Ovary (tissue), 9 donors: Measurements from ENCODE around the gene RXFP4. TPM values are rescaled to one million over a fixed set of nuclear protein-coding genes. Genes with fewer than 3 reads are reported as not detected.

Source experiments
- DNase-seq, 5 donors: peaks; one replicate each; pipeline ENCODE4 v3.0.0-alpha.2; 2019 to 2020
- H3K27ac ChIP-seq, 2 donors: fragments of 200-600 bp; one replicate each; pipeline versions ENCODE4 v1.5.1 to v1.8.0; 2019 to 2022
- H3K27me3 ChIP-seq: fragments of 200-600 bp; one replicate; pipeline ENCODE4 v1.8.0; 2022
- H3K36me3 ChIP-seq: fragments of 200-600 bp; sonication (generic); one replicate; pipeline ENCODE4 v1.5.1; 2019
- H3K4me1 ChIP-seq: one replicate; pipeline ENCODE4 v1.8.1; 2013; ENCODE audit warnings: mild to moderate bottlenecking, moderate library complexity; ENCODE audit not compliant: insufficient read depth
- H3K4me3 ChIP-seq: fragments of 200-600 bp; sonication (generic); one replicate; pipeline ENCODE4 v1.5.1; 2017
- H3K9me3 ChIP-seq, 2 donors: fragments of 200-600 bp in 1 of 2; sonication (generic) in 1 of 2; one replicate each; pipeline versions ENCODE4 v1.5.1 to v1.8.1; 2013 to 2019; ENCODE audit warnings: mild to moderate bottlenecking in 1 of 2, moderate library complexity in 1 of 2
- CTCF ChIP-seq, 3 donors: fragments of 450-650 bp in 2 of 3; fragments of 200-600 bp in 1 of 3; IDR thresholded peaks; one replicate each; pipeline versions ENCODE4 v1.5.1 to v1.8.0; 2016 to 2022; ENCODE audit warnings: antibody characterized with exemption in 3 of 3, mild to moderate bottlenecking in 1 of 3
- EP300 ChIP-seq: sonication (generic); formaldehyde crosslinking; IDR thresholded peaks from one replicate; pipeline ENCODE4 v1.6.1; 2017; ENCODE audit warnings: antibody characterized with exemption
- POLR2A ChIP-seq: fragments of 450-650 bp; IDR thresholded peaks from one replicate; pipeline ENCODE4 v1.6.1; 2017; ENCODE audit warnings: antibody characterized with exemption, mild to moderate bottlenecking, moderate library complexity
- WGBS, 3 donors: extraction: QIAGEN DNeasy Blood & Tissue Kit in 1 of 3; methylation state at CpG; one replicate each; pipeline versions ENCODE4 v1.1.5 to v1.1.7; 2013 to 2017; 5-methylcytosine and 5-hydroxymethylcytosine counted together
- intact Hi-C, 4 donors: fragments of 100-400 bp; cut with DNase I; formaldehyde crosslinking; loops; one replicate each; pipeline versions ENCODE4 v1.11.0 to v1.15.1; 2022 to 2023
- polyA plus RNA-seq, 2 donors: library from polyadenylated mRNA; stranded (reverse); fragments of 200-250 nt in 1 of 2; fragments of 350-450 nt in 1 of 2; fragmentation: Illumina TruSeq in 1 of 2; extraction: RNeasy Lipid Tissue Mini Kit (QIAGEN cat#74804) in 1 of 2; gene quantifications; one replicate each; pipeline ENCODE4 v1.2.3, GENCODE V29; 2013 to 2014
- total RNA-seq, 7 donors: library from RNA; depleted of rRNA in 2 of 7; stranded (reverse); fragments of >200 nt in 2 of 7; fragmentation: NEBNext Ultra II Directional in 3 of 7; extraction: Animal tissue kit (Norgen Biotek cat#: 25700) in 3 of 7; gene quantifications; one replicate each; pipeline versions ENCODE4 v1.1.0 to v1.2.4, GENCODE V29; 2016 to 2023
- donor health status: DM: no; HTN: no; CAD: no; lungs with moderate emphysema.
- donor health status: DM: no; HTN: no; CAD: no.
- donor health status: Bipolar disorder and iron deficiency.
- donor health status: DM: yes; HTN: yes; CAD: no.
- donor health status: DM: no; HTN: no; CAD: no.
- donor health status: DM: yes; HTN: yes; CAD: no.

The RXFP4 gene
- total and polyA plus RNA-seq, 9 donors: not detected

DNA sequence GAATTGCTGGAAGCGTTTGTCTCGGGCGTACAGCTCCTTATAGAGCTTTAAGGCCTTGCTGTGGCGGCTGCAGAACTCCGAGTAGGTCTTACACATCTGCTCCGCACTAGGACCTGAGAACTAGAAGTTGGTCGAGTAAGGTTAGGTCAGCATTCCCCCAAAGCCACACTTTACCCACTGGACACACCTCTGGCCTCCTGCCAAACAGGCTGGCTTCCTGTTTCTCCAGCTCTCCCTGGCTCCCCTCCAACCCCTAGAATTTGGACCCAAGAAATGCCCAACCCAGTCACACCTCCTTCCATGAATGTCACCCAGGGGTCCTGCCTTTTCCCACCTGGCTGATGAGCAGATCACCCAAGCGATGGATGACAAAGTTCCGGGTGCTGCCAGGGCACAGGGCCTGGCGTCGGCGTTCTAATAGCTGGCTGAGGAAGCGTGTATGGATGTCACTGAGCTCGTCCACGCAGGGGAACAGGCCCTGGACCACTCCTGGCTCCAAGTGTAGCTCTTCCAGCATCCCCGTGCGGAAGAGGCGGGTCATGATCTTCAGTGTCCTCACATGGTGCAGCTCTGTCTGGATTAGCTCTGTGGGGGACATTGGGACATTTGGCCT lies 21.3 kb downstream of the RXFP4 start:
- Histone ChIP-seq H3K36me3 (no peaks in the 10 kb centered on the region), H3K27me3 (no peaks in the 10 kb centered on the region), H3K4me3 (no peak overlapping the region), H3K27ac (peak overlapping the region in 1 of 2 donors; percentile 44), H3K4me1 (peaks cover 11% of the 10 kb centered on the region), H3K9me3 (no peaks in the 10 kb centered on the region)
- TF ChIP-seq POLR2A: no peak
- TF ChIP-seq EP300: no peak
- no peak for TF ChIP-seq CTCF (IDR thresholded peaks at IDR 0.05)
- peak in 2 of 5 donors; percentile 42 to 62 for DNase-seq
- 82 to 89% (median 86%) methylated on average over 18 of the region's 18 CpGs for WGBS, 3 donors
- intact Hi-C loops: no loop called here

- no peak overlapping the region for H3K27ac ChIP-seq
These were observed 22.8 kb downstream of the RXFP4 start for GRCh38 chr1:155964193-155964592.

DNA sequence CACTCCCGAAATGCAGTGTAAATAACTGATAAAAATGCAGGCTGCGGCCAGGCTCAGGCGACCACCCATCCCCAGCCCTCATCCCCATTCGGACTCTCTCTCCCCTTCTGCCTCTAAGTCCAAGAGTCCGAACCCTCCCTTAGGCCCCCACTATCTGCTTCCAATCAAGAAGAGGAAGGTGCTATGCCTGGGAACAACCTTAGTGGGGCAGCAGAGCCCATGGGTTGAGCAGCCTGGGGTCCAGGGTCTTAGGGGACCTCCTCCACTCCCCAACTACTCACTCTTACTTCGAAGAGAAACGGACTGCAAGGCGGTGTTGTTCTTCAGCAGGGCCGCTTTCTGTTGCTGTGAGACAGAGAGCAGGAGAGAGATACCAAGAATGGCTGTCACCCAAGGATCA lies 24.7 kb downstream of the RXFP4 start:
- Histone ChIP-seq H3K36me3 (no peaks in the 10 kb centered on the region), H3K27ac (no peak overlapping the region)

More at GRCh38 chr1:155964193-155964592, 22.8 kb downstream of the RXFP4 start:
- no peak overlapping the region for H3K4me3 ChIP-seq
- no peak for TF ChIP-seq EP300
- TF ChIP-seq CTCF (IDR thresholded peaks at IDR 0.05): no peak
- no peak for TF ChIP-seq POLR2A
- no peaks in the 10 kb centered on the region for H3K9me3 ChIP-seq
- peaks cover 22% of the 10 kb centered on the region for H3K4me1 ChIP-seq
- H3K36me3 ChIP-seq: no peaks in the 10 kb centered on the region
- no peaks in the 10 kb centered on the region for H3K27me3 ChIP-seq
- no peak for DNase-seq
- intact Hi-C loops: no loop called here
- WGBS, 3 donors: 78 to 88% (median 80%) methylated on average over 7 of the region's 7 CpGs

GRCh38 chr1:155966750-155967149 lies 25.3 kb downstream of the RXFP4 start:
- no peak for DNase-seq
- Histone ChIP-seq H3K4me3 (no peak overlapping the region), H3K9me3 (no peaks in the 10 kb centered on the region), H3K36me3 (no peaks in the 10 kb centered on the region), H3K4me1 (peaks cover 36% of the 10 kb centered on the region), H3K27me3 (no peaks in the 10 kb centered on the region), H3K27ac (peak overlapping the region in 1 of 2 donors; percentile 51)
- no peak for TF ChIP-seq POLR2A
- no peak for TF ChIP-seq CTCF (IDR thresholded peaks at IDR 0.05)
- TF ChIP-seq EP300: no peak
- 59 to 76% (median 64%) methylated on average over 7 of the region's 7 CpGs for WGBS, 3 donors
- intact Hi-C loops: no loop called here

More for the DNA sequence above, 24.7 kb downstream of the RXFP4 start:
- H3K27me3 ChIP-seq: no peaks in the 10 kb centered on the region
- intact Hi-C loops: no loop called here
- no peak for DNase-seq
- TF ChIP-seq EP300 (no peak), CTCF (IDR thresholded peaks at IDR 0.05) (no peak), POLR2A (no peak)
- H3K4me3 ChIP-seq: no peak overlapping the region
- 44 to 54% (median 53%) methylated on average over 9 of the region's 9 CpGs for WGBS, 3 donors
- H3K9me3 ChIP-seq: no peaks in the 10 kb centered on the region
- peaks cover 38% of the 10 kb centered on the region for H3K4me1 ChIP-seq
